Smooth muscle cell (in vitro differentiated cells): ENCODE measurements around the gene SLC25A48. TPM values are rescaled to one million over a fixed set of nuclear protein-coding genes. Genes with fewer than 3 reads are reported as not detected.

Source experiments
- DNase-seq: peaks from one replicate; lab custom pipeline; 2025; ENCODE audit not compliant: unreplicated experiment; lab: John Stamatoyannopoulos, UW
- H2AFZ ChIP-seq: fragments of 200-600 bp; sonication (generic); 2 replicates; pipeline ENCODE4 v1.6.0; 2016; ENCODE audit warnings: antibody characterized with exemption, low read depth, mild to moderate bottlenecking
- H3F3A ChIP-seq: fragments of 200-600 bp; sonication (generic); 2 replicates; pipeline ENCODE4 v1.6.0; 2017; ENCODE audit warnings: antibody characterized with exemption, low read depth
- H3K27ac ChIP-seq: fragments of 200-600 bp; sonication (generic); 2 replicates; pipeline ENCODE4 v1.5.1; 2016; ENCODE audit warnings: low read depth, mild to moderate bottlenecking
- H3K27me3 ChIP-seq: fragments of 200-600 bp; sonication (generic); 2 replicates; pipeline ENCODE4 v1.6.1; 2016; ENCODE audit warnings: low read depth, mild to moderate bottlenecking
- H3K36me3 ChIP-seq: fragments of 200-600 bp; sonication (generic); 2 replicates; pipeline ENCODE4 v1.5.1; 2016; ENCODE audit warnings: low read depth
- H3K4me1 ChIP-seq: fragments of 200-600 bp; sonication (generic); 2 replicates; pipeline ENCODE4 v1.5.1; 2016; ENCODE audit warnings: low read depth
- H3K4me2 ChIP-seq: fragments of 200-600 bp; sonication (generic); 2 replicates; pipeline ENCODE4 v1.6.0; 2016; ENCODE audit warnings: mild to moderate bottlenecking
- H3K4me3 ChIP-seq: fragments of 200-600 bp; sonication (generic); 2 replicates; pipeline ENCODE4 v1.5.1; 2016; ENCODE audit warnings: mild to moderate bottlenecking
- H3K79me2 ChIP-seq: fragments of 200-600 bp; sonication (generic); 2 replicates; pipeline ENCODE4 v1.6.0; 2016; ENCODE audit warnings: low read depth, mild to moderate bottlenecking
- H3K9ac ChIP-seq: fragments of 200-600 bp; sonication (generic); 2 replicates; pipeline ENCODE4 v1.6.0; 2016; ENCODE audit warnings: low read depth
- H3K9me3 ChIP-seq: fragments of 200-600 bp; sonication (generic); replicated peaks from 2 replicates; pipeline ENCODE4 v1.5.1; 2016; ENCODE audit warnings: low read depth
- H4K20me1 ChIP-seq: fragments of 200-600 bp; sonication (generic); 2 replicates; pipeline ENCODE4 v1.6.0; 2016; ENCODE audit warnings: low read depth
- CTCF ChIP-seq: fragments of 200-600 bp; sonication (generic); IDR thresholded peaks from 2 replicates; pipeline ENCODE4 v1.5.1; 2017; ENCODE audit warnings: borderline replicate concordance, mild to moderate bottlenecking, antibody characterized with exemption; ENCODE audit not compliant: insufficient read depth, poor library complexity, severe bottlenecking
- WGBS: methylation state at CpG from one replicate; pipeline ENCODE4 v1.1.7; 2016; ENCODE audit warnings: low lambda C conversion rate; 5-methylcytosine and 5-hydroxymethylcytosine counted together
- polyA plus RNA-seq: library from polyadenylated mRNA; unstranded; fragments of >200 nt; fragmentation: Nextera tagmentation; extraction: Ambion mirVana; gene quantifications from 2 replicates; pipeline ENCODE4 v1.2.1, GENCODE V29; 2016
- total RNA-seq: library from RNA; depleted of rRNA; stranded (reverse); fragments of >200 nt; gene quantifications from 2 replicates; pipeline ENCODE4 v1.2.3, GENCODE V29; 2014

Gene SLC25A48
- total and polyA plus RNA-seq, 2 experiments from 2014 or later, result 0.85 to 4.0 TPM

- no peak for DNase-seq
- Histone ChIP-seq H3K9me3 (no peaks in the 10 kb centered on the region), H4K20me1 (no peaks in the 10 kb centered on the region), H3K79me2 (no peaks in the 10 kb centered on the region), H3K27me3 (peaks cover 97% of the 10 kb centered on the region), H3K4me2 (no peak overlapping the region), H3F3A (no peaks in the 10 kb centered on the region), H3K4me1 (no peaks in the 10 kb centered on the region), H2AFZ (no peak overlapping the region), H3K36me3 (no peaks in the 10 kb centered on the region), H3K4me3 (no peak overlapping the region), H3K9ac (no peak overlapping the region), H3K27ac (no peak overlapping the region)
- 73% methylated on average over 4 of the region's 4 CpGs for WGBS
- no peak for TF ChIP-seq CTCF
Observed at GRCh38 chr5:135913713-135914626, 79.5 kb downstream of the SLC25A48 start.

DNA sequence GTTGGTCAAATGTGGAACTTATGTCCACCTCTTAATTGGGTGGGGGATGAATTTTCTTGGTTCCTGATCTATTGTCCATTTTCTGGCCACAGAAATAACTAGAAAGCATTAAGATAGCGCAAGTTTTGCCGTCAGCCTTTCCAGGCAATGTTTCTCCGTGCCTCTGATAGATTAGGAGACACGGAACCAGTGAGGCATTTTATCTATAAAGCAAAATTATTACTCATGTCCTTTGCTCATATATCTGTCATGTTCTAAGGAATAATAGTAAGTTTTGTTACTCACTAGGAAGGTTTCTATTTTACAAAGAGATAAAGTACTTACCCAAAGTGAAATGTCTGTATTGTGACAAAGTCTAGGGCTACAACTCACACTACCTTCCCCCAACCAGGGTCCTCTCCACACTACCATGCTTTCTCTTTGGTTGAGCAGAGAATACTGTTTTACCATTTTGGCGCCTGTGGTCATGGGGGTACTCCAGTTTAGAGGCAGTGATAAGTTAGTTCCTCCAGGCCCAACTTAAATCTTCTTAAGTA lies 81.1 kb downstream of the SLC25A48 start:
- no peaks in the 10 kb centered on the region for H3F3A ChIP-seq
- H3K4me3 ChIP-seq, result no peak overlapping the region
- TF ChIP-seq CTCF, result no peak
- H3K9me3 ChIP-seq, result no peaks in the 10 kb centered on the region
- DNase-seq, result no peak
- H3K27ac ChIP-seq, result no peak overlapping the region
- H3K4me1 ChIP-seq, result no peaks in the 10 kb centered on the region
- no peaks in the 10 kb centered on the region for H3K79me2 ChIP-seq
- H3K27me3 ChIP-seq, result peaks cover 95% of the 10 kb centered on the region
- WGBS, result 85% methylated on average over 5 of the region's 5 CpGs
- no peak overlapping the region for H2AFZ ChIP-seq
- H3K4me2 ChIP-seq, result no peak overlapping the region
- H3K36me3 ChIP-seq, result no peaks in the 10 kb centered on the region
- no peak overlapping the region for H3K9ac ChIP-seq
- no peaks in the 10 kb centered on the region for H4K20me1 ChIP-seq

DNA sequence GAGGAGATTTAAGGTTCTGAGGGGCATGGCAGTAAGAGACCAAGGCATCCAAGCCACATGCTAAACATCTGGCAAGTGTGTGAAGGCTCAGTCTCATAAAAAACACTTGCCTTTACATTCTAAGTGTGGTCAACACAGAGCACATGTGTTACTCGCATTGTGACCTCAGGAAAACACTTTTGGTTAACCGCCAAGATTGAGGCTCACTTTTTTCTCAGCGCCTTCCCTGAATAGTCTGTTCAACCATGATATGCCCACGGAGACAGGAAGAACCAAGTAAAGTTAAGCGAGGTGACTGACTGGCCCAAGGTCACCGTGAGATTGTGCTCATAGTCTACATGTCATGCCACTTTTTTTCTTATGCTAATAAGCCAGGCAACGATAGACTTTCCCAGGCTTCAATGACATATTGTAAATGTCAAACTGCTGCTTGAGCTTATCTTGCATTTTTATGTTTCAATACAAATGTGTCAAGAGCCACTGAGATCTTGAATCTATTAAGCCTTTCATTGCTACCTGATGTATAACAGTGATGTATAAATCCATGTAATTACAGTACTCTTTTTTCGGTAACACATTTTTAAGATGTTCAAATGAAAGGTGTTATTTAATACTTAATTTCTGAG lies 82.3 kb downstream of the SLC25A48 start:
- H3K27ac ChIP-seq, result no peak overlapping the region
- H3K4me3 ChIP-seq, result no peak overlapping the region
- no peak for DNase-seq
- H3K4me1 ChIP-seq, result no peaks in the 10 kb centered on the region
- no peaks in the 10 kb centered on the region for H3F3A ChIP-seq
- no peak for TF ChIP-seq CTCF
- WGBS, result 82% methylated on average over 8 of the region's 8 CpGs
- no peaks in the 10 kb centered on the region for H3K79me2 ChIP-seq
- H3K4me2 ChIP-seq, result no peak overlapping the region
- H2AFZ ChIP-seq, result no peak overlapping the region
- no peaks in the 10 kb centered on the region for H4K20me1 ChIP-seq
- no peaks in the 10 kb centered on the region for H3K36me3 ChIP-seq
- no peak overlapping the region for H3K9ac ChIP-seq
- H3K27me3 ChIP-seq, result peaks cover 83% of the 10 kb centered on the region
- H3K9me3 ChIP-seq, result no peaks in the 10 kb centered on the region
